Tongue (tissue), 2 donors: ENCODE data around the gene SLC25A34. TPM values are rescaled to one million over a fixed set of nuclear protein-coding genes. Genes with fewer than 3 reads are reported as not detected.

Experiments used
- DNase-seq: peaks from one replicate; pipeline ENCODE4 v3.0.0-alpha.2; 2015
- total RNA-seq: library from RNA; depleted of rRNA; stranded (reverse); fragments of >200 nt; gene quantifications from one replicate; pipeline ENCODE4 v1.2.3, GENCODE V29; 2014

SLC25A34 gene
- total RNA-seq, 1 donor from 2014 or later: 2.9 TPM

DNA sequence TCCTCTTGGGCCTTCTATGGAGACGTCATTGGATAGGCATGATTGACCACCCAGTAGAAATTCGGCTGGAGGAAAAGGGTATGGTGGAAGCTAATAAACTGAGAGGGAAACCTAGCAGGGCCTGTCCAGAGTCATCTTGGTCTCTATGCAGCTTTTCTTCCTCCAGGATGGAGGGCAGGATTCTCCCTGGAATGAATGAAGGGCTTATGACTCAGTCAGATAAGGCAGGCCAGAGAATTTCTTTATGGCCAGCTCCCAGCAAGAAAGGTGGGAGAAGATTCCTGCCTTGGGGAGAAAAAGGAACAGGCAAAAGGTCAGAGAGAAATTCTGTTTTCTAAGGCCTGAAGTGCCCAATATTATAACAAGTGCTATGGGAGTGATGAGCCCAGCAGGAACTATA, 39.6 kb downstream of the SLC25A34 start:
- no peak for DNase-seq

DNA sequence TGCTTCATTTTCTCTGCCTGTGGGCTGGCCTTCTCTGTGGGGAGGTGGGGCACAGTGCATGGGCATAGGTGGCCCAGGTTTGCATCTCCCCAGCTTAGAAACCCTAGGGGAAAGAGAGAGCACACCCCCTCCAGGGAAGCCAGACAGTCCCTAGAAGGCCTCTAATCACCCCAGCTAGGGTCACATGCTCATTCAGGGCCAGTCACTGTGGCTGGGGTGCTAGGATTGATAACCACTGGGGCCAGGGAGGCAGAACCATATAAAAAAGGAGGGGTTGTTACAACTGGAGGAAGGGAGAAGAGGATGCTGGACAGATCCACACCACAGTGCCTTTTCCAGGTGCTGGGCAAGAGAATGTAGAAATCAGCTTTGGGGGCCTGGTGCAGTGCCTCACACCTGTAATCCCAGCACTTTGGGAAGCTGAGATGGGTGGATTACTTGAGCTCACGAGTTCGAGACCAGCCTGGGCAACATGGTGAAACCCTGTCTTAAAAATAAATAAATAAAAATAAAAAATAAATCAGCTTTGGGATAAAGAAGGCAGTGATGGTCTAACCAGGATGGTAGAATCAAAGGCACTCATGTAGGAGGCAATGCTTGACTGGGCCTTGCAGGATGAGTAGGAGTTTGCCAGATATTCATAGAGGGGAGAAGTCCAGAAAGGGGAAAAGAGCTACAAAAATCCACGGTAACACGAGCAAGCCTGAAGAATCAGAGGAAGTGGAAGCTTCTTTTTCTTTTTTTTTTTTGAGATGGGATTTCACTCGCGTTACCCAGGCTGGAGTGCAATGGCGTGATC, 42.0 kb downstream of the SLC25A34 start:
- DNase-seq: no peak

DNA sequence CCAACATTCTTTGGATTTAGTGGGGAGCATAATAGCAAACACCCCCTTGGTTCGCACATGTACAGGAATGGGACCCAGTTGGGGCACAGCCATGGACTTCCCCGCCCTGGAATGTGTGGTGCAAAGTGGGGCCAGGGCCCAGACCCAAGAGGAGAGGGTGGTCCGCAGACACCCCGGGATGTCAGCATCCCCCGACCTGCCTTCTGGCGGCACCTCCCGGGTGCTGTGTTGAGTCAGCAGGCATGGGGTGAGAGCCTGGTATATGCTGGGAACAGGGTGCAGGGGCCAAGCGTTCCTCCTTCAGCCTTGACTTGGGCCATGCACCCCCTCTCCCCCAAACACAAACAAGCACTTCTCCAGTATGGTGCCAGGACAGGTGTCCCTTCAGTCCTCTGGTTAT, 49.6 kb downstream of the SLC25A34 start:
- no peak for DNase-seq

DNA sequence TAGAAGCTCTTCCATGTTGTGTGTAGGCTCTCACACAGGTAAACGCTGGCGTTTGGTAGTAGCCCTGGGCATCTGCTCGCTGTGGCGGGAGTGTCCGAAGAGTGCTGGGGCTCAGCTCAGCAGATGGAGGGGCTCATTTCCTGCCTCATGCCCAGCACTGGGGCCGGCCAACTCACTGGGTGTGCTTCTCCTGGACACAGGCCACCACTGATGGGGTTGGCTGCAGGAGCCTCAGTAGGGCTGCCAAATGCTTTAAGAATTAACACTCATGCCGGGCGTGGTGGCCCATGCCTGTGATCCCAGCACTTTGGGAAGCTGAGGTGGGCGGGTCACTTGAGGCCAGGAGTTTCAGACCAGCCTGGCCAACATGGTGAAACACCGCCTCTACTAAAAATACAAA, 50.5 kb downstream of the SLC25A34 start:
- DNase-seq: peak; percentile 20

DNA sequence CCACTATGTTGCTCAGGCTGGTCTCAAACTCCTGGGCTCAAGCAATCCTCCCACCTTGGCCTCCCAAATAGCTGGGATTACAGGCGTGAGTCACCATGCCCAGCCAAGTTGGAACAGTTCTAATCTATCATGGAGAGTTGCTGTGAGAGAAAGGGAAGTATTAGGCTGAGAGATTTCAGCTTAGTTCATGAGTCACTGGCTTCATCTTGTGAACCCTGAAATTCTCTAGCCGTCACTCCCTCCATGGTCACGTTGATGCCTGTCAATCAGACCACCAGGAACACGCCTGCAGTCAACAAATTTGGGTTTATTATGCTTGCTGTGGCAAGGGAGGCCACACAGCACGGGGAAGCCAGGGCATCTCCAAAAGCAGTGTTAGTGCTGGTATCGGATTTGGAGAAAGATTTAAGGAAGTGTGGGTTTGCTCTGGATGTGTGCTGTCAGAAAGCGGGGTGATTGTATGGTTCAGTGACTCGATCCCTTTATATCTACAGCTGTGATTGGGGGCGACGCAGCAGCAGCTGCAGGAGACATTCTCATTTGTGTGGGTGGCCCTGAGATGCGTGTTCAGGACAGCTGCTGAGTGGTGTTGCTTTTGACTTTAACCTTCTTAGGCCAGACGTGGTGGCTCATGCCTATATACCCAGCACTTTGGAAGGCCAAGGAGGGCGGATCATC, 52.7 kb downstream of the SLC25A34 start:
- DNase-seq: peak; percentile 40

Other genes starting within 250 kb of the SLC25A34 start
- gene CASP9, start 212.0 kb upstream of the SLC25A34 start, total RNA-seq: 16.8 TPM
- 18.6 TPM for gene DNAJC16, start 209.4 kb upstream of the SLC25A34 start, total RNA-seq
- 2.2 TPM for gene AGMAT, start 151.2 kb upstream of the SLC25A34 start, total RNA-seq
- 49.4 TPM for gene DDI2, start 118.8 kb upstream of the SLC25A34 start, total RNA-seq
- 55.1 TPM for gene PLEKHM2, start 51.9 kb upstream of the SLC25A34 start, total RNA-seq
- not detected for gene TMEM82, start 6.2 kb downstream of the SLC25A34 start, total RNA-seq
- gene FBLIM1, start 22.5 kb downstream of the SLC25A34 start, total RNA-seq: 22.4 TPM
- gene UQCRHL, start 71.4 kb downstream of the SLC25A34 start, total RNA-seq: 1.1 TPM
- gene SPEN, start 111.4 kb downstream of the SLC25A34 start, total RNA-seq: 64.5 TPM
- gene ZBTB17, start 239.8 kb downstream of the SLC25A34 start, total RNA-seq: 22.7 TPM